ENCODE data around the gene GLRB.

DNA sequence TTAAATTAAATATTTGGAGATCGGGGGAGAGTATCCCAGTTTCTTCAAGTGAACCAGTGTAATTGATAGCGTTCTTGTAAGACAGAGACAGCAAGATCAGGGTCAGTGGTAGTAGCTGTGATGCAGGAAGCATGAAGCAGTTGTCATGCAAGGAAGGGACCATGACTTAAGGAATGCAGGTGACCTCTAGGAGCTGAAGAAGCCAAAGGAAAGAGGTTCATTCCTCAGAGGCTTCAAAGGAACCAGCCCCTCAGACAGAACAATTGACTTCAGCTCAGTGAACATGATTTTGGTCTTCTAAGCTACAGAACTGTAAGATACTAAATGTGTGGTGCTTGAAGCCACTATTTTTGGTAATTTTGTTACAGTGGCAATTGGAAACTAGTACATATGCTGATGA lies 51.6 kb downstream of the GLRB start:
- TF ChIP-seq, protein P1, sequence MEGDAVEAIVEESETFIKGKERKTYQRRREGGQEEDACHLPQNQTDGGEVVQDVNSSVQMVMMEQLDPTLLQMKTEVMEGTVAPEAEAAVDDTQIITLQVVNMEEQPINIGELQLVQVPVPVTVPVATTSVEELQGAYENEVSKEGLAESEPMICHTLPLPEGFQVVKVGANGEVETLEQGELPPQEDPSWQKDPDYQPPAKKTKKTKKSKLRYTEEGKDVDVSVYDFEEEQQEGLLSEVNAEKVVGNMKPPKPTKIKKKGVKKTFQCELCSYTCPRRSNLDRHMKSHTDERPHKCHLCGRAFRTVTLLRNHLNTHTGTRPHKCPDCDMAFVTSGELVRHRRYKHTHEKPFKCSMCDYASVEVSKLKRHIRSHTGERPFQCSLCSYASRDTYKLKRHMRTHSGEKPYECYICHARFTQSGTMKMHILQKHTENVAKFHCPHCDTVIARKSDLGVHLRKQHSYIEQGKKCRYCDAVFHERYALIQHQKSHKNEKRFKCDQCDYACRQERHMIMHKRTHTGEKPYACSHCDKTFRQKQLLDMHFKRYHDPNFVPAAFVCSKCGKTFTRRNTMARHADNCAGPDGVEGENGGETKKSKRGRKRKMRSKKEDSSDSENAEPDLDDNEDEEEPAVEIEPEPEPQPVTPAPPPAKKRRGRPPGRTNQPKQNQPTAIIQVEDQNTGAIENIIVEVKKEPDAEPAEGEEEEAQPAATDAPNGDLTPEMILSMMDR (IDR thresholded peaks at IDR 0.05): no peak
- TF ChIP-seq EP300 (IDR thresholded peaks at IDR 0.05) (no peak), POLR2A (IDR thresholded peaks at IDR 0.05) (no peak)

Data from gastroesophageal sphincter (tissue), 3 donors.